Spleen (tissue), 7 donors: ENCODE measurements around the gene MAP1A.

Experiments used
- CTCF ChIP-seq, 11 experiments: fragments of 200-600 bp in 7 of 11; fragments of 450-650 bp in 4 of 11; sonication (generic) in 4 of 11; IDR thresholded peaks in 8 of 11; conservative IDR thresholded peaks in 3 of 11; 1 replicate in 7 of 11; 2 replicates in 4 of 11; pipeline versions ENCODE4 v1.4.0 to v1.8.0; 2016 to 2021; ENCODE audit warnings: antibody characterized with exemption in 11 of 11, inconsistent platforms in 4 of 11, mild to moderate bottlenecking in 1 of 11
- POLR2A ChIP-seq, 3 donors: fragments of 450-650 bp; IDR thresholded peaks; one replicate each; pipeline ENCODE4 v1.5.1; 2017; ENCODE audit warnings: antibody characterized with exemption in 3 of 3, mild to moderate bottlenecking in 1 of 3
- POLR2AphosphoS5 ChIP-seq, 3 donors: sonication (generic); formaldehyde crosslinking; IDR thresholded peaks; one replicate each; pipeline ENCODE4 v1.5.1; 2017; ENCODE audit warnings: antibody characterized with exemption in 3 of 3
- donor health status: DM: no; HTN: no; CAD: no; lungs with moderate emphysema.
- donor health status: DM: no; HTN: no; CAD: no.
- donor health status: DM: no; HTN: no; CAD: no.

- TF ChIP-seq POLR2AphosphoS5 (IDR thresholded peaks at IDR 0.05): peak; percentile 57 to 89 (median 81)
- TF ChIP-seq POLR2A (IDR thresholded peaks at IDR 0.05): no peak
- TF ChIP-seq CTCF (IDR thresholded peaks at IDR 0.05 in 8 of 11, conservative IDR thresholded peaks at IDR 0.05 in 3 of 11): peak in 8 of 11 experiments; percentile 7 to 57 (median 30)
These were observed 7.0 kb upstream of the MAP1A start for GRCh38 chr15:43510200-43511011.
